ENCODE measurements around the gene B4GALT5.
"Not testable (repeated sequence)": the region's sequence is repeated elsewhere in the genome, so short reads cannot be mapped to it uniquely, and the experiment has no call there.

Gene B4GALT5

GRCh38 chr20:49619113-49620048 is 94.3 kb downstream of the B4GALT5 start:
- H3K27ac ChIP-seq, result no peak overlapping the region
- CTCF ChIA-PET, result interaction anchor here (0.7 to 1.8 kb wide), 3 partner anchors 7 to 52 kb away, joined by 3 to 6 read pairs (median 3); no protein-coding TSS in a partner anchor
- TF ChIP-seq CTCF (conservative IDR thresholded peaks at IDR 0.05; ENCODE audit: low read depth), result no peak
- POLR2A ChIA-PET (ENCODE audit: low non-redundant PET), result no interaction called here
- no peak for DNase-seq (ENCODE audit: low spot score)

- TF ChIP-seq CTCF (conservative IDR thresholded peaks at IDR 0.05; ENCODE audit: low read depth), result no peak
- ChIA-PET POLR2A (ENCODE audit: low non-redundant PET) (interaction anchor here (0.5 kb wide), 1 partner anchor 8 kb away, joined by 3 read pairs; no protein-coding TSS in a partner anchor), CTCF (interaction anchor here (0.6 to 1.0 kb wide), 2 partner anchors 53 to 1401 kb away, joined by 3 to 5 read pairs; no protein-coding TSS in a partner anchor)
- H3K27ac ChIP-seq, result no peak overlapping the region
- no peak for DNase-seq (ENCODE audit: low spot score)
These were observed 95.4 kb downstream of the B4GALT5 start for GRCh38 chr20:49618289-49618688.

GRCh38 chr20:49617394-49617793 is 96.3 kb downstream of the B4GALT5 start:
- H3K27ac ChIP-seq; POLR2A ChIA-PET (ENCODE audit: low non-redundant PET); DNase-seq (ENCODE audit: low spot score); CTCF ChIA-PET: not testable (repeated sequence)

- H3K27ac ChIP-seq, result peak overlapping the region; percentile 50
- TF ChIP-seq CTCF (conservative IDR thresholded peaks at IDR 0.05; ENCODE audit: low read depth), result no peak
- POLR2A ChIA-PET (ENCODE audit: low non-redundant PET), result interaction anchor here (0.6 kb wide), 1 partner anchor 94 kb away, joined by 4 read pairs; no protein-coding TSS in a partner anchor
- CTCF ChIA-PET, result interaction anchor here (0.6 to 2.1 kb wide), 4 partner anchors 74 to 273 kb away, joined by 3 to 9 read pairs (median 6); no protein-coding TSS in a partner anchor
- no peak for DNase-seq (ENCODE audit: low spot score)
These were observed 97.3 kb downstream of the B4GALT5 start for GRCh38 chr20:49616154-49617007.

GRCh38 chr20:49615401-49616153 is 98.1 kb downstream of the B4GALT5 start:
- DNase-seq (ENCODE audit: low spot score), result peak; percentile 55
- no peak for TF ChIP-seq CTCF (conservative IDR thresholded peaks at IDR 0.05; ENCODE audit: low read depth)
- POLR2A ChIA-PET (ENCODE audit: low non-redundant PET), result no interaction called here
- peak overlapping the region; percentile 50 for H3K27ac ChIP-seq
- CTCF ChIA-PET, result interaction anchor here (1.7 to 2.1 kb wide), 3 partner anchors 73 to 273 kb away, joined by 8 to 11 read pairs (median 9); no protein-coding TSS in a partner anchor

GRCh38 chr20:49615051-49615400 is 98.7 kb downstream of the B4GALT5 start:
- DNase-seq (ENCODE audit: low spot score); POLR2A ChIA-PET (ENCODE audit: low non-redundant PET): not testable (repeated sequence)
- CTCF ChIA-PET, result interaction anchor here (0.6 to 2.1 kb wide), 4 partner anchors 34 to 274 kb away, joined by 4 to 11 read pairs (median 8); no protein-coding TSS in a partner anchor
- peak overlapping the region; percentile 50 for H3K27ac ChIP-seq

Data from RWPE1 (cell line).